Fibroblast of lung (primary cell): ENCODE measurements around the gene ASH1L.

ENCODE experiments used
- CTCF ChIP-seq, 2 donors: IDR thresholded peaks in 1 of 2; conservative IDR thresholded peaks in 1 of 2; 1 replicate in 1 of 2; 2 replicates in 1 of 2; pipeline ENCODE4 v1.5.1; 2011 to 2012; ENCODE audit warnings: low read length in 2 of 2, control low read depth in 1 of 2, inconsistent platforms in 1 of 2, low read depth in 1 of 2, mild to moderate bottlenecking in 1 of 2
- EZH2 ChIP-seq: IDR thresholded peaks from 2 replicates; pipeline ENCODE4 v1.5.1; 2012; ENCODE audit warnings: low read length, control low read depth, mild to moderate bottlenecking; ENCODE audit errors: missing control alignments

DNA sequence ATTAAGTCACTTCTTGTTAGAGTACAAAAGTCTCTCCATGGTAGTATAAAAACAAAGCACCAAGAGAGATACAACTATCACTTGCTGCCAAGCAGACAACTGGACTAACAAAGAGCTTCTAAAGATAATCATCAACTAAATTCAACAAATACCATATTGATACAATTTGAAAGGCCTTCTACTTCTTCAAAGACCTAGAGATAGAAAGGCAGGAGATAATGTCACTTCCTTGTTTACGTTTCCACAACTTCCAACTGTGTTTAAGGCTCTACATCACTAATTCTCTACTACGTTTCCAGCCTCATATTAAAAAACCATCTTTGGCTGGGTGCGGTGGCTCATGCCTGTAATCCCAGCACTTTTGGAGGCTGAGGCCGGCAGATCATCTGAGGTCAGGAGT is 104.5 kb downstream of the ASH1L start:
- no peak for TF ChIP-seq EZH2
- TF ChIP-seq CTCF (conservative IDR thresholded peaks at IDR 0.05 in 1 of 2, IDR thresholded peaks at IDR 0.05 in 1 of 2; ENCODE audit: low read depth in 1 of 2, low read length in 2 of 2): no peak
